Smooth muscle cell (in vitro differentiated cells): ENCODE measurements around the gene EPB41L4B. TPM values are rescaled to one million over a fixed set of nuclear protein-coding genes. Genes with fewer than 3 reads are reported as not detected.

ENCODE experiments used
- DNase-seq: peaks from one replicate; lab custom pipeline; 2025; ENCODE audit not compliant: unreplicated experiment; lab: John Stamatoyannopoulos, UW
- H2AFZ ChIP-seq: fragments of 200-600 bp; sonication (generic); 2 replicates; pipeline ENCODE4 v1.6.0; 2016; ENCODE audit warnings: antibody characterized with exemption, low read depth, mild to moderate bottlenecking
- H3F3A ChIP-seq: fragments of 200-600 bp; sonication (generic); 2 replicates; pipeline ENCODE4 v1.6.0; 2017; ENCODE audit warnings: antibody characterized with exemption, low read depth
- H3K27ac ChIP-seq: fragments of 200-600 bp; sonication (generic); 2 replicates; pipeline ENCODE4 v1.5.1; 2016; ENCODE audit warnings: low read depth, mild to moderate bottlenecking
- H3K27me3 ChIP-seq: fragments of 200-600 bp; sonication (generic); 2 replicates; pipeline ENCODE4 v1.6.1; 2016; ENCODE audit warnings: low read depth, mild to moderate bottlenecking
- H3K36me3 ChIP-seq: fragments of 200-600 bp; sonication (generic); 2 replicates; pipeline ENCODE4 v1.5.1; 2016; ENCODE audit warnings: low read depth
- H3K4me1 ChIP-seq: fragments of 200-600 bp; sonication (generic); 2 replicates; pipeline ENCODE4 v1.5.1; 2016; ENCODE audit warnings: low read depth
- H3K4me2 ChIP-seq: fragments of 200-600 bp; sonication (generic); 2 replicates; pipeline ENCODE4 v1.6.0; 2016; ENCODE audit warnings: mild to moderate bottlenecking
- H3K4me3 ChIP-seq: fragments of 200-600 bp; sonication (generic); 2 replicates; pipeline ENCODE4 v1.5.1; 2016; ENCODE audit warnings: mild to moderate bottlenecking
- H3K79me2 ChIP-seq: fragments of 200-600 bp; sonication (generic); 2 replicates; pipeline ENCODE4 v1.6.0; 2016; ENCODE audit warnings: low read depth, mild to moderate bottlenecking
- H3K9ac ChIP-seq: fragments of 200-600 bp; sonication (generic); 2 replicates; pipeline ENCODE4 v1.6.0; 2016; ENCODE audit warnings: low read depth
- H3K9me3 ChIP-seq: fragments of 200-600 bp; sonication (generic); replicated peaks from 2 replicates; pipeline ENCODE4 v1.5.1; 2016; ENCODE audit warnings: low read depth
- H4K20me1 ChIP-seq: fragments of 200-600 bp; sonication (generic); 2 replicates; pipeline ENCODE4 v1.6.0; 2016; ENCODE audit warnings: low read depth
- WGBS: methylation state at CpG from one replicate; pipeline ENCODE4 v1.1.7; 2016; ENCODE audit warnings: low lambda C conversion rate; 5-methylcytosine and 5-hydroxymethylcytosine counted together
- polyA plus RNA-seq: library from polyadenylated mRNA; unstranded; fragments of >200 nt; fragmentation: Nextera tagmentation; extraction: Ambion mirVana; gene quantifications from 2 replicates; pipeline ENCODE4 v1.2.1, GENCODE V29; 2016
- total RNA-seq: library from RNA; depleted of rRNA; stranded (reverse); fragments of >200 nt; gene quantifications from 2 replicates; pipeline ENCODE4 v1.2.3, GENCODE V29; 2014
- TF ChIP-seq, protein P1 (sequence below): fragments of 200-600 bp; sonication (generic); IDR thresholded peaks from 2 replicates; pipeline ENCODE4 v1.5.1; 2017; ENCODE audit warnings: borderline replicate concordance, mild to moderate bottlenecking, antibody characterized with exemption; ENCODE audit not compliant: insufficient read depth, poor library complexity, severe bottlenecking

EPB41L4B gene
- total and polyA plus RNA-seq, 2 experiments from 2014 or later = 0.74 to 2.5 TPM

DNA sequence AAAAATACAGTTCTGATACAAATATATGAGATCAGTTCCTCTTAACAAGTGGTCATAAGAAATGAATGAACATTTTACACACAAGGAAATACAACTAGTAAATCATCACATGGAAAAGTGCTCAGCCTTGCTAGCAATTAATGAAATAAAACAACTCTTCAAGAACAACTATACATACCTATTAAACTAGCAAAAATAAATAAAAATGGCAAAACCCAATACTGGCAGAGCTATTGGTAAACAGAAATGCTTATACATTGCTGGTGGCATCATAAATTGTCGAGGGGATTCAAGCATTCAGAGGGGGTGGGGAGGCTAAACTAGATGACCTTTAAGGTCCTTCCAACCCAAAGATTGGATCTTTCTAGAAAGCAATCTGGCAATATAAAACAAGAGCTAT lies 147.9 kb downstream of the EPB41L4B start:
- Histone ChIP-seq H3K4me3 (no peak overlapping the region), H4K20me1 (no peaks in the 10 kb centered on the region), H3K4me2 (no peak overlapping the region), H3F3A (no peaks in the 10 kb centered on the region), H2AFZ (no peak overlapping the region), H3K79me2 (no peaks in the 10 kb centered on the region), H3K4me1 (no peaks in the 10 kb centered on the region), H3K27ac (no peak overlapping the region), H3K9ac (no peak overlapping the region), H3K9me3 (no peaks in the 10 kb centered on the region), H3K36me3 (no peaks in the 10 kb centered on the region), H3K27me3 (peaks cover 10% of the 10 kb centered on the region)
- no peak for DNase-seq
- WGBS = 76% methylated on average over 1 of the region's 1 CpG
- TF ChIP-seq, protein P1, sequence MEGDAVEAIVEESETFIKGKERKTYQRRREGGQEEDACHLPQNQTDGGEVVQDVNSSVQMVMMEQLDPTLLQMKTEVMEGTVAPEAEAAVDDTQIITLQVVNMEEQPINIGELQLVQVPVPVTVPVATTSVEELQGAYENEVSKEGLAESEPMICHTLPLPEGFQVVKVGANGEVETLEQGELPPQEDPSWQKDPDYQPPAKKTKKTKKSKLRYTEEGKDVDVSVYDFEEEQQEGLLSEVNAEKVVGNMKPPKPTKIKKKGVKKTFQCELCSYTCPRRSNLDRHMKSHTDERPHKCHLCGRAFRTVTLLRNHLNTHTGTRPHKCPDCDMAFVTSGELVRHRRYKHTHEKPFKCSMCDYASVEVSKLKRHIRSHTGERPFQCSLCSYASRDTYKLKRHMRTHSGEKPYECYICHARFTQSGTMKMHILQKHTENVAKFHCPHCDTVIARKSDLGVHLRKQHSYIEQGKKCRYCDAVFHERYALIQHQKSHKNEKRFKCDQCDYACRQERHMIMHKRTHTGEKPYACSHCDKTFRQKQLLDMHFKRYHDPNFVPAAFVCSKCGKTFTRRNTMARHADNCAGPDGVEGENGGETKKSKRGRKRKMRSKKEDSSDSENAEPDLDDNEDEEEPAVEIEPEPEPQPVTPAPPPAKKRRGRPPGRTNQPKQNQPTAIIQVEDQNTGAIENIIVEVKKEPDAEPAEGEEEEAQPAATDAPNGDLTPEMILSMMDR = no peak

GRCh38 chr9:109171926-109172325 lies 148.9 kb downstream of the EPB41L4B start:
- Histone ChIP-seq H3F3A (no peaks in the 10 kb centered on the region), H3K36me3 (no peaks in the 10 kb centered on the region), H3K9me3 (no peaks in the 10 kb centered on the region), H2AFZ (no peak overlapping the region), H3K4me3 (no peak overlapping the region), H3K9ac (no peak overlapping the region), H3K27ac (no peak overlapping the region), H3K27me3 (peaks cover 19% of the 10 kb centered on the region), H4K20me1 (no peaks in the 10 kb centered on the region), H3K79me2 (no peaks in the 10 kb centered on the region), H3K4me1 (no peaks in the 10 kb centered on the region), H3K4me2 (no peak overlapping the region)
- DNase-seq = no peak
- 84% methylated on average over 3 of the region's 3 CpGs for WGBS
- TF ChIP-seq, protein P1 = no peak

DNA sequence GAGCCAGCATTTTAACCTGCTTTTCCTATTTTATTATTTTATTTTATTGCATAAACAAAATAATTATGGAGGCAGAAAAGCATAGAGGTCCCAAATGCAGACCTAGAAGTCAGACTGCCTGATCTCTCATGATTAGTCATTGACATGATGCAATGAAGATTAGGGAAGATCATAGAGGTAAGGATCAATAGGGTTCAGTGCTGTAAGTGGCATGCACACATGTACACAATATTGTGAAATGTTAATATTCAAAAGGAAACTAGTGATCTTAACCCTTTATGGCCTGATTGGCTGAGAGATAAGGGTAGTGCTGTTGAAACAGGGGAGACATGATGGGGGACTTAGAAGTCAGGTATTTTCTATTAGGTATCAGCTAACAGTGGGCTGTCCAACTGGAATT lies 152.7 kb downstream of the EPB41L4B start:
- Histone ChIP-seq H3K9me3 (no peaks in the 10 kb centered on the region), H4K20me1 (no peaks in the 10 kb centered on the region), H3F3A (no peaks in the 10 kb centered on the region), H3K9ac (no peak overlapping the region), H2AFZ (no peak overlapping the region), H3K79me2 (no peaks in the 10 kb centered on the region), H3K36me3 (no peaks in the 10 kb centered on the region), H3K27ac (no peak overlapping the region), H3K4me3 (no peak overlapping the region), H3K27me3 (peaks cover 42% of the 10 kb centered on the region), H3K4me2 (no peak overlapping the region), H3K4me1 (no peaks in the 10 kb centered on the region)
- TF ChIP-seq, protein P1 = no peak
- no peak for DNase-seq

DNA sequence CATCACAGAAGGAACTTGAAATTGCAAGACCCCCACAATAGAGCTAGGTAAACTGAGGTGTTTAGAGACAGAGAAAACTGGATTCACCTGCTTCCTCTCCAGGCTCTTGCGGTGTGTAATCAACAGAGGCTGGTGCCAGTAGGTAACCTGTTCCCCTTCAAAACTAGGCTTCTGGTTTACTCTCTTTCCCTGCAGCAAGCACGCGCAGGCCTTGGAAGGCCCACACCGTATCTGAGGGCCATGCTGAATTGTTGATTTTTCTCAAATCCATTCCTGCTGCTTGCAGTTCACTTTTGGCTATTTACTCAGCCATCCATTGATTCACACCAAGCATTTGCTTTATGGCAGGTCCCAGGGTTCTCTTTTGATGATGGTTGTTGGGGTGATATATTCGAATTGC lies 153.1 kb downstream of the EPB41L4B start:
- no peaks in the 10 kb centered on the region for H3K79me2 ChIP-seq
- no peaks in the 10 kb centered on the region for H4K20me1 ChIP-seq
- WGBS = 88% methylated on average over 5 of the region's 5 CpGs
- no peaks in the 10 kb centered on the region for H3F3A ChIP-seq
- H3K4me1 ChIP-seq = no peaks in the 10 kb centered on the region
- no peak overlapping the region for H3K9ac ChIP-seq
- TF ChIP-seq, protein P1 = no peak
- no peak overlapping the region for H3K4me3 ChIP-seq
- H3K36me3 ChIP-seq = no peaks in the 10 kb centered on the region
- no peaks in the 10 kb centered on the region for H3K9me3 ChIP-seq
- H3K27me3 ChIP-seq = peaks cover 42% of the 10 kb centered on the region
- no peak overlapping the region for H3K27ac ChIP-seq
- H2AFZ ChIP-seq = no peak overlapping the region
- no peak overlapping the region for H3K4me2 ChIP-seq
- no peak for DNase-seq
